ENCODE measurements around the gene GATD1.

- TF ChIP-seq CTCF (IDR thresholded peaks at IDR 0.05; ENCODE audit: low read depth, low read length) = no peak
- no peak for TF ChIP-seq EZH2phosphoT487 (IDR thresholded peaks at IDR 0.05; ENCODE audit: low read depth)
Observed at GRCh38 chr11:791658-792534, 14.6 kb upstream of the GATD1 start.
